Measurements from ENCODE around the gene VGLL1.
A peak's percentile ranks its signal among the peaks of the same experiment; 100 is the strongest.

VGLL1 gene

GRCh38 chrX:136531951-136532350, at the start of gene VGLL1:
Gene VGLL1, plus strand, starts transcription at chrX:136532215. Its CDS starts 3,806 bp downstream, at chrX:136536021.
- DNase-seq, result no peak

GRCh38 chrX:136487647-136488046, 44.4 kb upstream of the VGLL1 start, which contains the start of gene BRS3:
Gene BRS3, plus strand, starts transcription at chrX:136487947. Its CDS starts 168 bp downstream, at chrX:136488115.
- DNase-seq, result no peak

- no peak for DNase-seq
These were observed 43.3 kb upstream of the VGLL1 start for GRCh38 chrX:136488706-136489105.

- DNase-seq, result no peak
These were observed 40.2 kb upstream of the VGLL1 start for GRCh38 chrX:136491832-136492231.

- DNase-seq, result no peak
These were observed 39.0 kb upstream of the VGLL1 start for GRCh38 chrX:136493011-136493410.

- DNase-seq, result no peak
These were observed 37.0 kb upstream of the VGLL1 start for GRCh38 chrX:136495043-136495442.

- no peak for DNase-seq
These were observed 35.7 kb upstream of the VGLL1 start for GRCh38 chrX:136496186-136496763.

- peak in 1 of 2 experiments; percentile 36 for DNase-seq
These were observed 35.1 kb upstream of the VGLL1 start for GRCh38 chrX:136496764-136497555.

- DNase-seq, result peak in 1 of 2 experiments; percentile 21
These were observed 34.4 kb upstream of the VGLL1 start, which contains the start of gene HTATSF1 for GRCh38 chrX:136497556-136498052. Gene HTATSF1, plus strand, starts transcription at chrX:136497592. Its CDS starts 93 bp downstream, at chrX:136497685.

GRCh38 chrX:136519069-136519468, 12.9 kb upstream of the VGLL1 start:
- DNase-seq, result no peak

- no peak for DNase-seq
These were observed 8.2 kb upstream of the VGLL1 start for GRCh38 chrX:136523770-136524169.

GRCh38 chrX:136525738-136526606, 6.0 kb upstream of the VGLL1 start:
- DNase-seq, result no peak

GRCh38 chrX:136528645-136529315, 3.2 kb upstream of the VGLL1 start:
- no peak for DNase-seq

- no peak for DNase-seq
These were observed 2.2 kb upstream of the VGLL1 start for GRCh38 chrX:136529795-136530194.

GRCh38 chrX:136534131-136534530, 2.1 kb downstream of the VGLL1 start:
- no peak for DNase-seq

GRCh38 chrX:136538811-136539210, 6.8 kb downstream of the VGLL1 start:
- no peak for DNase-seq

GRCh38 chrX:136540226-136540625, 8.2 kb downstream of the VGLL1 start:
- DNase-seq, result no peak

GRCh38 chrX:136541294-136541693, 9.3 kb downstream of the VGLL1 start:
- no peak for DNase-seq

- no peak for DNase-seq
These were observed 10.3 kb downstream of the VGLL1 start for GRCh38 chrX:136542281-136542680.

- no peak for DNase-seq
These were observed 14.4 kb downstream of the VGLL1 start for GRCh38 chrX:136546371-136546781.

- no peak for DNase-seq
These were observed 17.2 kb downstream of the VGLL1 start for GRCh38 chrX:136549226-136549625.

GRCh38 chrX:136551410-136551809, 19.4 kb downstream of the VGLL1 start:
- no peak for DNase-seq
